Fibroblast of pulmonary artery (primary cell): ENCODE data around the gene FRMD4B.
"Not testable (repeated sequence)": the region's sequence is repeated elsewhere in the genome, so short reads cannot be mapped to it uniquely, and the experiment has no call there.

Experiments used
- DNase-seq: peaks from one replicate; pipeline ENCODE4 v3.0.0-alpha.2; 2010; ENCODE audit warnings: low read depth
- H3K4me3 ChIP-seq: replicated peaks from 2 replicates; pipeline ENCODE4 v1.5.1; 2011; ENCODE audit warnings: low read depth, mild to moderate bottlenecking, control low read depth, low read length, moderate library complexity
- TF ChIP-seq, protein P1 (sequence below): IDR thresholded peaks from 2 replicates; pipeline ENCODE4 v1.5.1; 2011; ENCODE audit warnings: mild to moderate bottlenecking, control low read depth, low read length, inconsistent platforms; ENCODE audit errors: missing control alignments

Gene FRMD4B

GRCh38 chr3:69235882-69236281 is 150.0 kb downstream of the FRMD4B start:
- TF ChIP-seq, protein P1, sequence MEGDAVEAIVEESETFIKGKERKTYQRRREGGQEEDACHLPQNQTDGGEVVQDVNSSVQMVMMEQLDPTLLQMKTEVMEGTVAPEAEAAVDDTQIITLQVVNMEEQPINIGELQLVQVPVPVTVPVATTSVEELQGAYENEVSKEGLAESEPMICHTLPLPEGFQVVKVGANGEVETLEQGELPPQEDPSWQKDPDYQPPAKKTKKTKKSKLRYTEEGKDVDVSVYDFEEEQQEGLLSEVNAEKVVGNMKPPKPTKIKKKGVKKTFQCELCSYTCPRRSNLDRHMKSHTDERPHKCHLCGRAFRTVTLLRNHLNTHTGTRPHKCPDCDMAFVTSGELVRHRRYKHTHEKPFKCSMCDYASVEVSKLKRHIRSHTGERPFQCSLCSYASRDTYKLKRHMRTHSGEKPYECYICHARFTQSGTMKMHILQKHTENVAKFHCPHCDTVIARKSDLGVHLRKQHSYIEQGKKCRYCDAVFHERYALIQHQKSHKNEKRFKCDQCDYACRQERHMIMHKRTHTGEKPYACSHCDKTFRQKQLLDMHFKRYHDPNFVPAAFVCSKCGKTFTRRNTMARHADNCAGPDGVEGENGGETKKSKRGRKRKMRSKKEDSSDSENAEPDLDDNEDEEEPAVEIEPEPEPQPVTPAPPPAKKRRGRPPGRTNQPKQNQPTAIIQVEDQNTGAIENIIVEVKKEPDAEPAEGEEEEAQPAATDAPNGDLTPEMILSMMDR = no peak
- DNase-seq = no peak
- H3K4me3 ChIP-seq = no peak overlapping the region

GRCh38 chr3:69235227-69235626 is 150.7 kb downstream of the FRMD4B start:
- not testable (repeated sequence) for DNase-seq, H3K4me3 ChIP-seq

DNA sequence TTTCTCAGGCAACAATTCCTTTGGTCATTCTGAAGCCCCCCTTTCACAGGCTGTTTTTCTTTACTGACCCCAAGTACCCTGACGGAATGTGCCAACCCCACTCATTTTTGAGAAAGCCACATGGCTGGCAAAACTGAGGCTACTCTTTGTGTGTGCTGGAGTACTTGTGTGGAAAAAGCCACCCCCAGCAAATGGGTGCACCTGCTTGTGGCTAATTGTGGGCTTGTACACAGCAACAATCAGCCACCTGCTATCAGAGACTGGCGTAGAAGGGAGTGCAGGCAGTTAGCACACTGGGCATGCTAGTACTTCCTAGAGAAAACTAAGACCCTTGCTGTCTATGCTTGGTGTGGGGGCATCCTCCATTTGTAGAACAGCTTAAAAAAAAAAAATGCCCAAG is 153.4 kb downstream of the FRMD4B start:
- no peak for DNase-seq
- no peak overlapping the region for H3K4me3 ChIP-seq
- TF ChIP-seq, protein P1 = no peak

- TF ChIP-seq, protein P1 = no peak
- H3K4me3 ChIP-seq = no peak overlapping the region
- peak; percentile 48 for DNase-seq
These were observed 153.9 kb downstream of the FRMD4B start for GRCh38 chr3:69231929-69232440.

DNA sequence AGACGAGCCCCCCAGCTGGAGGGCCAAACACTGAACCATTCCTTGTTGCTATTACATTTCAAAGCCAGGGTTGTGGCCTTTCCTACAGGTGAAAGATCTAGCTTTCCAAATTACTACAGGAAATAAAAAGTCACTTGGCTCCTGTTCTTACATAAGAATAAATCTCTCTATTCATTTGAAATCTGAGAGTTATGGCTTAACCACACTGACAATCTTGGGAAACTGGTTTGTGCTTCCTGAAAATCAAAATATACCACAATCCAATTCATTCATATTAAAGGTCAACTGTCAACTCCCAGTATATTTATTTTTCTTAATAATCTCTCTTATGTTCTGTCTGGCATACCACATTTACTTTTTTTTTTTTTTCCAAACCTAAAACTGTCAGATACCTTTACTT is 159.8 kb downstream of the FRMD4B start:
- TF ChIP-seq, protein P1 = no peak
- H3K4me3 ChIP-seq = no peak overlapping the region
- no peak for DNase-seq

- DNase-seq = no peak
- TF ChIP-seq, protein P1 = no peak
- H3K4me3 ChIP-seq = no peak overlapping the region
These were observed 166.7 kb downstream of the FRMD4B start for GRCh38 chr3:69219101-69219708.

DNA sequence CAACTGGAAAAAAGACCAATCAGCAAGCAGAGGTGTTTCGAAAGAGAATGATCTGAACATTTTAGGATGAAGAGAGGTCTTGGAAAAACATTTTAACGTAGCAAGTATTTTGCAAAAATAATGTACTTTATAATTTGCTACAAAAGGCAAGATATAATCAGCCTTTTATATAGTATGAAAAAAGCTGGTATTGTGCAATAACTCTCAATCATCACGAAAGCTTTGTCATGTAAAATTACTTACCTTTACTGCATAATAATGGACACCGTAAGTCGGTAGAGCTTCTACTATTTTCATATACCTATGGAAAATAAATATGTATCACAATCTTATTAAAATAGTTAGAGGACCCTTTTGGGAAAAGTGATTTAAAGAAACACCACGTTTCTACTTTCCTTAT is 167.8 kb downstream of the FRMD4B start:
- DNase-seq = no peak
- no peak overlapping the region for H3K4me3 ChIP-seq
- TF ChIP-seq, protein P1 = no peak
